ENCODE results near the gene RPL28. TPM values are rescaled to one million over a fixed set of nuclear protein-coding genes. Genes with fewer than 3 reads are reported as not detected.
A peak's percentile ranks its signal among the peaks of the same experiment; 100 is the strongest.

The RPL28 gene
- total RNA-seq, 1 donor from 2014 or later, result 447 TPM

DNA sequence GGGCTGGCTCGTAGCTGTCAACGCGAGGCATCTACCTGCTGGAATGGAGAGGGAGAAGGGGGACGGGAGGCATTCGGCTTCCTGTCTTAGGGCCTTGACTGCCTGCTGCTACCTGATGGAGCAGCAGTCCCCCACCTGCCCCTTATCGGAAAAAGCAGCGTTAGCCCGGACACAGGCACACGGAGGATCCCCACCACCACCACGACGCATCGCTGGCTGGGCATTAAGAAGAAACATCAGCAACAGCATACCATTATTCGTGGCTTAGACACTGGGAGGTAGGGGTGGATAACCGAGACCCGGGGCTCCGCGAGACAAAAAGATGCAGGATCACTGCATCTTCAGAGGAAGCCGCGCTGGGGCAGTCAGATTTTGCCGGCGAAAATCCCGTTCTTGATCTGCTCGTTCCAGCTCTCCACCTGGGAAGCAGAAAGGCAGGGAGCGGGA lies 32.4 kb upstream of the RPL28 start:
- DNase-seq (ENCODE audit: low read depth), result no peak

DNA sequence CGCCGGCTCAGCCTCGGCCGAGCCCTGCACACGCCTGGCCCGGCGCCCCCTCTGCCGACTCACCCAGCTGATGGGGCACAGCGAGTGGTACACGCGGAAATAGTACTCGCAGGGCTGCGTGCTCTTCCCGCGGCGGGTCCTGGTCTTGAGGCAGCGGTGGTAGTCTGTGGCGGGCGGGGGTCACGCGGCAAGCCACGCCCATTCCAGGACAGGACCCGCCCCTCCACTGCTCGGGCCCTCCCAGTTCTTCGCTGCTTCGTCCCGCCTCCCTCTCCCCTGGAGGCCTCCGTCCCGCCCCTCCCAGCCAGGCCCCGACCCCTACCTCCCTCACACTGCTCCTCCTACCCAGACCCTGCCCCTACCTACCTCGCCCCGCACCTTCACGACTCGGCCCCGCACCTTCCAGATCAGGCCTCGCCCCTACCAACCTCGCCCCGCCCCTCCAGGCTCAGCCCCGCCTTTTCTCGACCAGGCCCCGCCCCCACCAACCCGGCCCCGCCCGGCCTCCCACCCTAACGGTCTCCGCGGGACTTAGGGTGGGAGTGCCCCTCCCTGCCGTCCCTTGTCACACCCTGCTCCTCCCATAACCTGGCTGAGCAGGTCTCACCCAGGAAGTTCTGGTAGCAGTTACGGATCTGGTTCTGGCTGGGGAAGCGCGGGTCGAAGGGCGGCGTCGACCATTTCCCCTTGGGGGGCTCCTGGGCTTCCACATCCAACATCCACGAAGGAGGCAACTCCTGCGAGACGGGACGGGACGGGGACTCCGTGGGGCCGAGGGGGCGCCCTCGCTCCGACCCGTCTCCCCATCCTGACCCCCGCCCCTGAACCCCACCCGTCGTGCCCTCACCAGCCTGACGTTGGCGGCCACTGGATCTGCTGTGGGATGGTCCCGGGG lies 31.7 kb upstream of the RPL28 start:
- peak; percentile 44 for DNase-seq (ENCODE audit: low read depth)

DNA sequence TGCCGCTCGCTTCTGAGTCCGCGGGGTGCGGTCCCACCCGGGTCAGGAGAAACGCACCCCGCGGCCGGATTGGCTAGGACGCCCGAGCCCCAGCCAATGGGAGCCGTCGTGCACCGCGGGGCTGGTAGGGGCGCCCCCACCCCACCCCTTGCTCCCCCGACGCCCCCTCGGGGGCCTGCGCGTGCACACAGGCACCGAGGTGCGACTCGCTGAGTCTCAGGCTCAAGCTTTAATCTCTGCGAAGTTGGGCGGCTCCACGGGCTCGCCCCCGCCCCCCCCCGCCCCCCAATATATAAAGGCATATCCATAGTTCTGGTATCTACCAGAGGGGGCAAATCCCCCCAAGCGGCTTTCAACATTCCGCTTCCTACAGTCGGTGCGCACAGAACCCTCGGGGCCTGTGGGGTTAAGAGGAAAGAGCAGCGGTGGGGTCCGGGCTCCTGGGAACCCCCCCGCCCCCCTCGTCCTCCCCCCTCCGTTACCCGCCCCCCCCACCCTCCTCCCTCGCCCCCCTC lies 31.0 kb upstream of the RPL28 start, which contains the start of gene COX6B2:
TSS of gene COX6B2 (minus strand) at position 22 of the 515 bp plus-strand sequence. CDS start 198 bp downstream, outside the sequence.
- DNase-seq (ENCODE audit: low read depth), result no peak

DNA sequence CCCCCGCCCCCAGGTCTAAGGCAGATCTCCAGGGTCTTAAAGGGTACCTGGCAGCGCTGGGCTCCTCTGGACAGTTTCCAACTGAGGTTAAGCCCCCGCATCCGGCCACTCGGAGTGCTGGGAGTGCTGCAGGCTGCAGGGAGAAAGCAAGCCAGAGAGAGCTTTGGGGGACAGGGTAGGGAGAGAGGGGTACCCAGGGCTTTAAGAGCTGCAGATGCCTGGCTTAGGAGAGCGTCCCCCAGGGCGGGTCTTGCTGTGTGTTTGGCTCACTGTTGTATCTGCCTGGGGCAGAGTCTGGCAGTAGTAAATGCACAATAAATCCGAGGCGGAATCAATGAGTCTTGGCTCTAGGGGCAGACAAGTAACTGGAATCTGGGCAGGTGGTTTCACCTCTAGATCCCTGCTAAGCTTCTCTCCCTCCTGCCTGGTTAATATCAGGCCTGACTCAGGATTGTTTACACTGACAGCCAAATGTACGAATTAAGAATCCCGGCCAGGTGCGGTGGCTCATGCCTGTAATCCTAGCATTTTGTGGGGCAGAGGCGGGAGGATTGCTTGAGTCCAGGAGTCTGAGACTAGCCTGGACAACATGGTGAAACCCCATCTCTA lies 30.4 kb upstream of the RPL28 start:
- DNase-seq (ENCODE audit: low read depth), result no peak

DNA sequence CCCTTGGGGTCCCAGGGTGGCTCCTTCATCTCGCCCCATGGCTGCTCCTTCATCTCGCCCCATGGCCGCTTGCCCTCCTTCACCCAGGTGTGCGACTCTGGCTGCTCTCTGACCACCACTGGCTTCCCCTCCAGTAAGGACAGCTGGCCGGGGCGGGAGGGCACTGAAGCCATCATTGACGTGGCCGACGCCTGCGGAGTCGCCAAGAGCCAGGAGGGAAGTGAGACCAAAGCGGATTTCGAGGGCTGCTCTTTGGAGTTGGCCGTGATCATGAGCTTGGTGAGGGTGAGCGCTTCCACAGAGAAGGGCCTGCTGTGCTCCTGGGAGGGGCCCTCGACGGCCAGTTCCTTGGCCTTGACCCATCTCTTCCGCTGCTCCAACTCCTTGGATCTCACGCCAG lies 27.2 kb upstream of the RPL28 start:
- DNase-seq (ENCODE audit: low read depth), result no peak

DNA sequence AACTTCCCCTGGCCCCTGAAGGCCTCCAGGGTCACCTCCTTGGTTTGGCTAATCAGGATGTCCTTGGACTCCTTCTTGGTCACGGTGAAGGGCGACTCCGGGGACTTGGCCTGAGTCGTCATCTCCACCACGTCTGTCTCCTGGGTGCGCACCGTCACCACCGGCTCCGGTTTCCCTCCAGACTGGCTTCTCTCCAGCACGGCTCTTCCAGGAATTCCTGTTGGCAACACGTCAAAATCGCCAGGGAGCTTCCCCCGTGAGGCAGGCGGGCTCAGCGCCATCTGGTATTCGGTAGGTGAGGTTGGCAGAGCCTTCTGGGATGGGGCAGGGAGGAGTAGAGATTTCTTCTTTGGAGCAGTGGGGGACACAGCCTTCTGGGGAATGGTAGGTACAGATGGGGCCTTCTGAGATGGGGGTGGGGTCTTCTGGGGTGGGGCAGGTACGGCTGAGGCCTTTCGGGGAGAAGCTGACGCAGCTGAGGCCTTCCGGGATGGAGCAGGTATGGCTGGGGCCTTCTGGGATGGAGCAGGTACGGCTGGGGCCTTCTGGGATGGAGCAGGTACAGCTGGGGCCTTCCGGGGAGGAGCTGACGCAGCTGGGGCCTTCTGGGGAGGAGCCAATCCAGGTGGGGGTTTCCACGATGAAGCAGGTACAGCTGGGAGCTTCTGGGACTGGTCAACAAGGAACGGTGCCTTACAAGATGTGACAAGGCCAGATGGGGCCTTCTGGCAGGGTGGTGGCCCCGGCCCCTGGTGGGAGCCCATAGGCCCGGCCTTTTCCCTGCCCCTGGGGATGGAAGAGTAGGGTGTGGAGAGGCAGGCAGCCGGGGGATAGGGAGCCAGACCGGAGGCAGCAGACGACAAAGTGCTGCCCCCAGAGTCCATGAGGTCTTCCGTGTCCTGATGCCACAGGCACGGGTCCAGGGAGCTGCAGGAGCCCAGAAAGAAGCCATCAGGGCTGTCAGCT lies 26.5 kb upstream of the RPL28 start:
- DNase-seq (ENCODE audit: low read depth), result no peak

DNA sequence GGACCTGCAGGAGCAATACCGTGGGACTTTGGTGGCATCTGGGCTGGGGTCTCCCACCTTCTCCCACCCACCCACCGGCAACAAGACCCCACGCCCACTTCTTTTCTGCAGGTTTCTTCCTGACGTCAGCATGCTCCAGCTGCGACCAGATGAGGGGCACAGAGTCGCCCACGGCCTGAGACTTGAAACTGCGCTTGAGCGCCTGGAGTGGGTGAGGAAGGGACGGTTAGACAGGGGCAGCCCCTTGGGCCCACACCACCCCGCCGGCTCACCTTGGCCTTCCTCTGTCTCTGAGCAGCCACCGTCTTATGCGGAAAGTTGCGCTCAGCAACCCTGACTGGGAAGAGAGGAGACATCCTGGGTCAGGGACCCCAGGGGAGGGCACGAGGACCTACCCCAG lies 24.8 kb upstream of the RPL28 start:
- DNase-seq (ENCODE audit: low read depth), result no peak

DNA sequence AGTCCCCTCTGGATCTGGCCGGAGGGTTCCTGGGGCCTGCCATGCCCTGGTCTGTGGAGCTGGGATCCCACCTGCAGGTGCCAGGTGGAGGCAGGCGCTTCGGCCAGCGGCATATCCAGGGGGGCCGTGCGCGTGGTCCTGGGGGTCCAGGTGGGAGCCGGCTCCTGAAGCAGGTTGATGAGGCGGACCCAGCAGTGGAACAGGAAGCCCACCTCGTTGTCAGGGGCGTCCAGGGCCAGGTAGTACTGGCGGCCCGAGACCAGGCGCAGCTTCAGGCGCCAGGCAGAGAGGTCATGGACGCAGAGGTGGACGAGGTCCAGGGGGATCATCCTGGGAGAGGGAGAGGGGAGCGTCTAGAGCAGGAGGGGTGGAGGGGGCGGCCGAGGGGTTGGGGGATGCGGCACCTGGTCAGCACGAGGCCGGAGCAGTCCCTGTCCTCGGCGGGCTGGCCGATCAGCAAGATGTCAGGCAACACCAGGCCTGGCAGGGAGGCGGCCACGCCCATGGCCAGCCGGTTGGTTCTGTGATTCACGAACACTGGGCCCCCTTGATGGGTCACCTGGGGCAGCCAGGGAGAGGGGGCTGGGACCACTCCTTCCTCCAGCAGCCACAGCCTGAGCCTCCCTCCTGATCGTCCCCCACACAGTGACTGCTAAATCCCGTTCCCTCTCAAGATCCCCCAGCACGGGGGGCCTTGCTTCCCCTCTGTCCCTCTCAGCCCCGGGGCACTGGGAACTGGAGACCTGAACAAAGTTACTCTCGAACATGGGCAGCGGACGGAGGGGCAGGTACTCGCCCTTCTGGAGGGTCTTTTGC lies 23.4 kb upstream of the RPL28 start:
- DNase-seq (ENCODE audit: low read depth), result no peak

DNA sequence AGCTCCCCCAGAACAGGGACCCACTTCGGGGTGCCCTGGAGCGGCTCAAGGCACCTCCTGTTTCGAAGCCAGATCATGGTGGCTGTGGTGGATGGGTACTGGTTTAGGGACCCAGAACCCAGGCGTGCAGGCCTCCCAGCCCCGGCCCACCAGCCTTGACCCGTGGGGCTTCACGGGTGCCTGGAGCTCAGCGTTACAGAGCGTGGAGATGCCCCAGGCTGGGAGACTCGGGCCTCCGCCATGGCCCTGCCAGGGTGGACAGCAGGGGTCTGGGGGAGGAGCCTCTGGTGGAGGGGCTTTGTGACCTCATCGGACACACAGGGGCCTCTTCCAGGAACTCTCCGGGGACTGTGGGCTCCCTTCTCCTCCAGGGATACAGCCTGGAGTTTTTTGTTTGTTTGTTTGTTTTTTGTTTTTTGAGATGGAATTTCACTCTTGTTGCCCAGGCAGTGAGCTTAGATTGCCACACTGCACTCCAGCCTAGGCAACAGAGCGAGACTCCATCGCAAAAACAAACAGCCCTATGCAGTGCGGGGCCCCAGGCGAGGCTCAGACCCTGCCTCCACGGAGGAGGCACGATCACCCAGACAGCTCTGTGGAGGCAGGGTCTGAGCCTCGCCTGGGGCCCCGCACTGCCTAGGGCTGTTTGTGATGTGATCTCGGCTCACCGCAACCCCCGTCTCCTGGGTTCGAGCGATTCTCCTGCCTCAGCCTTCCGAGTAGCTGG lies 22.6 kb upstream of the RPL28 start, which contains the start of gene GARIN5B:
TSS of gene GARIN5B (minus strand) at position 271 of the 727 bp plus-strand sequence. CDS start at position 77, 194 bp downstream.
- no peak for DNase-seq (ENCODE audit: low read depth)

DNA sequence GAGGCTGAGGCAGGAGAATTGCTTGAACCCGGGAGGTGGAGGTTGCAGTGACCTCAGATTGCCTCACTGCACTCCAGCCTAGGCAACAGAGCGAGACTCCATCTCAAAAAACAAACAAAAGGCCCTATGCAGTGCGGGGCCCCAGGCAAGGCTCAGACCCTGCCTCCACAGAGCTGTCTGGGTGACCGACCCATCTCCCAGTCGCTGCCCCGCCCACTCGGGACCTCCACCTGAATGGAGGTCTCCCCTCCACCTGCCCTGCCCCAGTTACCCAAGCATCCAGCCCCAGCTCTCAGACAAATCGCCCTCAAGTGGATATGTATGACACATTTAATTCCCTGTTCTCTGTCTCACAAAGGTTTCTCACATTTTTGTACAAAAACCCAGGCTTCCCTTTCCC lies 20.5 kb upstream of the RPL28 start:
- DNase-seq (ENCODE audit: low read depth), result no peak

DNA sequence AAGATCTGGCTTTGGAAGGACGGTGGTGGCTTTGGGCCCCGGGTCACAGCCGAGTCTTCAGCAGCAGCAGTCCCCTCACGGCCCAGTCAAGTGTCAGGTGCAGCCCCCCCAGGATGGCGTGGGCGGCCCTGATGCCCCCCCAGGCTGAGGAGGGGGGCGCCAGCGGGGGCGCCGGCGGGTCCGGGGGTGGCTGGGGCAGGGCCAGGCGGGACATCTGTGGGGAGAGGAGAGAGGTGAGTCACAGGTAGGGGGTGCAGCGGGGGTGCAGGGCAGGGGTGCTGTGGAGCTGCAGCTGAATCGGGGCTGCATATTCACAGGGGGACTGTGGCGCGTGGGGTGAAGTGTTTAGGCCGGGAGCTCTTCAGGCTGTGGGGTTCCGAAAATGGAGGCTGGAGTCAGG lies 19.8 kb upstream of the RPL28 start:
- no peak for DNase-seq (ENCODE audit: low read depth)

DNA sequence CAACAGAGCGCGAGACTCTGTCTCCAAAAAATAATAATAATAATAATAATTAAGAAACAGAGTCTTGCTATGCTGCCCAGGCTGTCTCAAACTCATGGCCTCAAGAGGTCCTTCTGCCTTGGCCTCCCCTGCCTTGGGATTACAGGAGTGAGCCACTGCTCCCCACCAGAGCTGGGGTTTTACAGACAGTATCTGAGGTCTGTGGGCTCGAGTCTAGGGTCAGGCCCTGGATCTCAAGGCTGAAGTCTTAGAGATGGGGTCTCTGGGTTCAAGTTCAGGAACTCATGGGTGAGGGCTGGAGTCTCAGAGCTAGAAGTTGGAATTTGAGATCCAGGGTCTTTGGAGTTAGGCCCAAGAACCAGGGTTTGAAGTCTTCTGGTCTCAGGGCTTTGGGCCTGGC lies 18.9 kb upstream of the RPL28 start:
- DNase-seq (ENCODE audit: low read depth), result no peak

DNA sequence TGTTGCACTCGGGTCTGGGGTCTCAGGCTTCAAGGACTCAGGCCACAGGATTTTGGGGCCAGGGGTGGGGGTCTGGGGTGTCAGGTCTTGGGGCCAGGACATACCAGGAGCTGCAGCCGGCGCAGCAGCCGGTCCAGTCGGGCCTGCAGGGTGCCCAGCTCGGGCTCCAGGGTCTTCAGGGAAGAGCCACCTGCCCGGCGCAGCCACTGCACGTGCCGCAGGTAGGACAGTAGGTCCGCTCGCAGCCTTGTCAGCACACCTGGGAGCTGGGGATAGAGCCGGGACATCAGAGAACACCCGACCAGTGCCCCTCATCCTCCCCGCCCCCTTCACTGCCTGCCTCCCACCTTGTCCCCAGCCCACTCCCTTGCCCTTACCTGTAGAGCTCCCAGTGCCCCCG lies 17.6 kb upstream of the RPL28 start:
- no peak for DNase-seq (ENCODE audit: low read depth)

DNA sequence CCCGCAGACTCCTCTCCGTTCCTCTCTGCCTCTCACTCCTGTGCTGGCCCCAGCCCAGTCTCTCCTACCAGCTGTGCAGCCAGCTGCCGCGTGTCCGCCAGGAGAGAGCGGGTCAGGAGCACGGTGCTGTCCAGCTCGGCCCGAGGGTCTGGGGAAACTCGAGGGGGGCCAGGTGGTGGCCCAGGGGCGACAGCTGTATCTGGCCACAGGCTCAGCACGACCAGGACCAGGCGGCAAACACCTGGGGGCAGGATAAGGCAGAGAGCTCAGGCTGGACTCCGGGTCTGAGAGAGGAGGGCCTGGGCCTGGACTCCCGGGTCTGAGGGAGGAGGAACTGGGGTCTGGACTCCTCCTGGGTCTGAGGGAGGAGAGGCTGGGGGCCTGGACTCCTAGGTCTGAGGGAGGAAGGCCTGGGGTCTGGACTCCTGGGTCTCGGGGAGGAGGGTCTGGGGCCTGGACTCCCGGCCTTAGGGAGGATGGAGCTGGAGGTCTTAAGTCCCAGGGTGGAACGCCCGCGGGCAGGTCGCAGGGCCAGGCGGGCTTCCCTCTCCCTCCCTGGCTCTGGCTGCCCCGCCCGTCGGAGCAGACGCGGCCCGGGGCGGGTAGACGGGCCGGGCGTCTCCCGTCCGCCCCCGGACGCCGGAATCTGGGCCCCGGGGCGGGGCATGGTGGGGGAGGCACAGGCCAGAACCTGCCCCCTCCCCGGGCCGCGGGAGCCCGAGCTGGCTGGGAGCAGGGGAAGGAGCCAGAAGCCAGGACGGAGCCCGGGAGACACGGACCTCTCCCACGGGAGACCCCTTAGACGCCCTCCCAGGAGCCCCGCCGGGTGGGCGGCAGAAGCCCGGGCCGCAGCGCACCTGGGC lies 16.8 kb upstream of the RPL28 start:
- DNase-seq (ENCODE audit: low read depth), result no peak

DNA sequence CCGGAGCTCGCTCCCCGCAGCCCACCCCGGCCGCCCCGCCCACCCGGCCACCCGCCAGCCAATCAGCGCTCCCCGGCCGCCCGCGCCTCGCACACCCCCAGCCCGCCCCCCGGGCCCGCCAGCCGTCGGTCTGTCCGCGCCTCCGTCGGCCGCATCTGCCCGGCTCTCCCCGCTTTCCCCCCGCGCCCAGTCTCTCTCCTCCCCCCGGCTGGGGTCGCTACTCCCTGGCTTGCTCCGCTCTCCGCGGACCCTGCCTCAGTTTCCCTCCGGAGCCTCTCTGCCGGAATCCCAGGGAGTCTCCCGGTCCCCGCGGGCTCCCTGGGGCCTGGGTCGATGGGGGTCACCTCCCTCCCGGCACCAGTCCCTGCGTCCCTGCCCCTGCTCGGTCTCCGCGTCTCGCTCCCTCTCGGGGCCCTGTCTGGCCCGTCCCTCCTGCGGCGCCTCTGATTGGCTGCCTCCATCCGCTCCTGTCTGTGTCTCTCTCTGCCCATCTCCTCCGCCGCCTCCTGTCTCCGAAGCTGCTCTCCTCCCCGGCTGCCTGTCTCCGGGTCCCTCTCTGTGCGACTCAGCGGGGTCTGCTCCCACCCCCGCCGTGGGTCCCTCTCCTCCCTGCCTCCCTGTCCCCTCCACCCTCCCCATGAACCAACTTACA lies 16.0 kb upstream of the RPL28 start:
- DNase-seq (ENCODE audit: low read depth), result peak; percentile 40

DNA sequence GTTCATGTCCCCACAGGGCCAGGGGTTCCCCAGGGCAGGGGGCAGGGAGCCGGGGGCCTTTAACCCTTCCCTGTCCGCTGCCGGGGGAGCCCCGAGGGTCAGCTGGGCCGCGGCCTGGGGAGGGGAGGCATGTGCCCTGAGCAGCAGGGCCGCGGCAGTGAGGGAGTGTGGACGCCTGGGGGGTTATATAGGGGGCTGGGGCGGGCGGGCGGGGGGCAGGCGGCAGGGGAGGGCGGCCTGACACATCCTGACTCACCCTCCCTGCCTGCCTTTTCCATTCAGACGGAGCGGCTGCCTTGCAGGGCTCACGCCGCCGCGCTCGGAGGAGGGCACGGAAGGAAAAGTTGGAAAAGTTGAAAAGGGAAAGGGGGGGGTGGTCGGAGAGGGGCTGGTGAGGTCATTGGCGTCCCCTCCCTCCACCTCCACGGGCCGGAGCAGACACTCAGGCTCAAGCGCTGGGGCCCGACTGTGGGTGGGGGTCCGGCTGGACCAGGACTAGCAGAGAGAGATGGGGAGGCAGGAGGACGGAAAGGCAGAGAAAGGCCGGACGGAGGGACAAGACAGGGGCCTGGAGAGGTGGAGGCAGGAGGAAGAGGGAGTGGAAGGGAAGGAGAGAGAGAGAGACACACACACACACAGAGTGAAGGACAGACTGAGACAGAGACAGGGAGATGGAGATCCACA lies 15.3 kb upstream of the RPL28 start, which contains the start of gene IL11:
TSS of gene IL11 (minus strand) at position 159 of the 684 bp plus-strand sequence. CDS start at position 6, 153 bp downstream.
- DNase-seq (ENCODE audit: low read depth), result no peak
